ENCODE measurements around the gene DRAM1. TPM values are rescaled to one million over a fixed set of nuclear protein-coding genes. Genes with fewer than 3 reads are reported as not detected.

Gene DRAM1
- total and polyA plus RNA-seq, 2 of the 4 experiments (the other 2 are of a cell fraction), result 20.0 to 27.2 TPM

- dilution Hi-C loops (cut with HindIII; ENCODE audit: low sequenced_read_pairs, unreplicated experiment) (no loop called here), in situ Hi-C loops (cut with MboI; ENCODE audit: low sequenced_read_pairs) (no loop called here), intact Hi-C loops (cut with micrococcal nuclease) (loop anchor here (5.0 kb wide), 1 partner anchor 144 kb away; no protein-coding TSS in a partner anchor)
- no peak for DNase-seq
- H3K27ac ChIP-seq (ENCODE audit: insufficient read depth, low read length), result no peak overlapping the region
- no TSS peak for BruUV-seq (replicated peaks)
- no peak overlapping the region for H2BK15ac ChIP-seq (ENCODE audit: low read depth, low read length)
- no peak overlapping the region for H2BK120ac ChIP-seq (ENCODE audit: low read depth, low read length)
- peaks cover 9% of the 10 kb centered on the region for H3K9me1 ChIP-seq (ENCODE audit: insufficient read depth, low read length)
- TF ChIP-seq RFX5 (IDR thresholded peaks at IDR 0.05; ENCODE audit: low read depth, low read length) (no peak), RCOR1 (IDR thresholded peaks at IDR 0.05; ENCODE audit: insufficient replicate concordance, low read length) (no peak), NFE2L2 (IDR thresholded peaks at IDR 0.05; ENCODE audit: low read depth, low read length) (no peak), MXI1 (IDR thresholded peaks at IDR 0.05; ENCODE audit: borderline replicate concordance, low read depth, low read length) (no peak), SMC3 (IDR thresholded peaks at IDR 0.05; ENCODE audit: low read depth, low read length) (no peak), ELK1 (IDR thresholded peaks at IDR 0.05; ENCODE audit: borderline replicate concordance, low read depth, low read length) (no peak), MAZ (IDR thresholded peaks at IDR 0.05; ENCODE audit: borderline replicate concordance, low read depth, low read length) (no peak), CEBPB (IDR thresholded peaks at IDR 0.05; ENCODE audit: low read depth, low read length) (no peak), USF2 (IDR thresholded peaks at IDR 0.05; ENCODE audit: low read depth, low read length) (no peak), FOS (IDR thresholded peaks at IDR 0.05; ENCODE audit: low read depth, low read length) (no peak)
- TF ChIP-seq, protein P1, sequence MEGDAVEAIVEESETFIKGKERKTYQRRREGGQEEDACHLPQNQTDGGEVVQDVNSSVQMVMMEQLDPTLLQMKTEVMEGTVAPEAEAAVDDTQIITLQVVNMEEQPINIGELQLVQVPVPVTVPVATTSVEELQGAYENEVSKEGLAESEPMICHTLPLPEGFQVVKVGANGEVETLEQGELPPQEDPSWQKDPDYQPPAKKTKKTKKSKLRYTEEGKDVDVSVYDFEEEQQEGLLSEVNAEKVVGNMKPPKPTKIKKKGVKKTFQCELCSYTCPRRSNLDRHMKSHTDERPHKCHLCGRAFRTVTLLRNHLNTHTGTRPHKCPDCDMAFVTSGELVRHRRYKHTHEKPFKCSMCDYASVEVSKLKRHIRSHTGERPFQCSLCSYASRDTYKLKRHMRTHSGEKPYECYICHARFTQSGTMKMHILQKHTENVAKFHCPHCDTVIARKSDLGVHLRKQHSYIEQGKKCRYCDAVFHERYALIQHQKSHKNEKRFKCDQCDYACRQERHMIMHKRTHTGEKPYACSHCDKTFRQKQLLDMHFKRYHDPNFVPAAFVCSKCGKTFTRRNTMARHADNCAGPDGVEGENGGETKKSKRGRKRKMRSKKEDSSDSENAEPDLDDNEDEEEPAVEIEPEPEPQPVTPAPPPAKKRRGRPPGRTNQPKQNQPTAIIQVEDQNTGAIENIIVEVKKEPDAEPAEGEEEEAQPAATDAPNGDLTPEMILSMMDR (conservative IDR thresholded peaks at IDR 0.05; ENCODE audit: low read depth, low read length), result no peak
- no peak overlapping the region for H2BK5ac ChIP-seq (ENCODE audit: low read depth, low read length, poor library complexity, severe bottlenecking)
- ChIA-PET POLR2A (ENCODE audit: unreplicated experiment) (no interaction called here), CTCF (no interaction called here)
- H3K4me2 ChIP-seq (ENCODE audit: low read depth, low read length), result no peak overlapping the region
- no peak overlapping the region for H2AK5ac ChIP-seq (ENCODE audit: low read depth, low read length)
- no peaks in the 10 kb centered on the region for H3K27me3 ChIP-seq (ENCODE audit: control insufficient read depth, insufficient read depth, low read length)
- H2AK9ac ChIP-seq (replicated peaks; ENCODE audit: low read depth, low read length, poor library complexity), result no peak overlapping the region
- H2AFZ ChIP-seq (replicated peaks; ENCODE audit: low read length, poor library complexity), result no peak overlapping the region
- H4K8ac ChIP-seq (ENCODE audit: low read depth in 2 of 2, low read length in 2 of 2), result no peak overlapping the region
- H3K23ac ChIP-seq (ENCODE audit: low read depth, low read length), result no peak overlapping the region
- H3K14ac ChIP-seq (replicated peaks; ENCODE audit: low read depth, low read length), result no peak overlapping the region
- peaks cover 3 to 25% of the 10 kb centered on the region in 2 experiments; a peak in 3 of 4 replicates for H3K79me1 ChIP-seq (ENCODE audit: low read depth in 1 of 2, low read length in 2 of 2)
- H3K56ac ChIP-seq (ENCODE audit: extremely low read depth, insufficient read depth, low read length), result no peak overlapping the region
- H4K5ac ChIP-seq (ENCODE audit: low read depth, low read length), result no peak overlapping the region
- ATAC-seq (ENCODE audit: low read depth), result no peak
- no peak overlapping the region for H2BK20ac ChIP-seq (ENCODE audit: low read depth, low read length)
- peaks cover 12% of the 10 kb centered on the region for H3K4me1 ChIP-seq (ENCODE audit: control insufficient read depth, insufficient read depth, low read length)
- H3K9me3 ChIP-seq (ENCODE audit: control insufficient read depth, insufficient read depth, low read length), result no peaks in the 10 kb centered on the region
- H4K20me1 ChIP-seq (ENCODE audit: insufficient read depth, low read length), result no peaks in the 10 kb centered on the region; the same call in 1 of the 2 replicates
- peaks cover 12% of the 10 kb centered on the region for H3K36me3 ChIP-seq (ENCODE audit: control insufficient read depth, insufficient read depth, low read length)
- no peak overlapping the region for H3K4me3 ChIP-seq (ENCODE audit: insufficient read depth, low read depth, low read length)
- 100% methylated on average over 1 of the region's 5 CpGs; no CpG with 5 or more reads in 1 of the 2 experiments for WGBS, 2 experiments (ENCODE audit: extremely low coverage in 2 of 2, insufficient read length in 1 of 2)
- no peak overlapping the region for H3K9ac ChIP-seq (ENCODE audit: low read depth, low read length)
- H3K4ac ChIP-seq (ENCODE audit: low read depth, low read length), result no peak overlapping the region
- no peak overlapping the region for H3K18ac ChIP-seq (ENCODE audit: low read depth, low read length)
- H4K91ac ChIP-seq (ENCODE audit: insufficient read depth, low read depth, low read length), result no peak overlapping the region
Observed at GRCh38 chr12:101915841-101916240, 38.5 kb downstream of the DRAM1 start.

Measured in IMR-90 (cell line).